Neural cell (in vitro differentiated cells): ENCODE data around the gene NDUFAF3. TPM values are rescaled to one million over a fixed set of nuclear protein-coding genes. Genes with fewer than 3 reads are reported as not detected.

Experiments
- H2AFZ ChIP-seq: fragments of 200-600, 300-800 bp; sonication (generic), shearing (Covaris generic); 2 replicates; pipeline ENCODE4 v1.6.0; 2014; ENCODE audit warnings: low read depth, mild to moderate bottlenecking, antibody characterized with exemption, low read length, moderate library complexity
- H3F3A ChIP-seq: fragments of 200-600 bp; shearing (Covaris generic); 2 replicates; pipeline ENCODE4 v1.6.1; 2016; ENCODE audit warnings: mild to moderate bottlenecking, moderate library complexity, mixed read lengths, antibody characterized with exemption, low read length; ENCODE audit not compliant: insufficient read depth, poor library complexity, severe bottlenecking
- H3K27ac ChIP-seq: fragments of 200-600, 300-800 bp; sonication (generic), shearing (Covaris generic); 2 replicates; pipeline ENCODE4 v1.5.1; 2014; ENCODE audit warnings: mild to moderate bottlenecking, low read length, moderate library complexity
- H3K27me3 ChIP-seq: fragments of 300-800, 200-600 bp; sonication (generic), shearing (Covaris generic); 2 replicates; pipeline ENCODE4 v1.6.0; 2014; ENCODE audit warnings: mild to moderate bottlenecking, low read depth, low read length, moderate library complexity; ENCODE audit not compliant: insufficient read depth
- H3K36me3 ChIP-seq: fragments of 300-800, 200-600 bp; sonication (generic), shearing (Covaris generic); 2 replicates; pipeline ENCODE4 v1.5.1; 2014; ENCODE audit warnings: mild to moderate bottlenecking, antibody characterized with exemption, low read length, moderate library complexity; ENCODE audit not compliant: insufficient read depth
- H3K4me2 ChIP-seq: fragments of 300-800, 200-600 bp; sonication (generic), shearing (Covaris generic); 2 replicates; pipeline ENCODE4 v1.6.0; 2014; ENCODE audit warnings: mild to moderate bottlenecking, low read length
- H3K4me3 ChIP-seq: fragments of 300-800, 200-600 bp; sonication (generic), shearing (Covaris generic); 2 replicates; pipeline ENCODE4 v1.5.1; 2014; ENCODE audit warnings: mild to moderate bottlenecking, low read length, moderate library complexity
- H3K79me2 ChIP-seq: fragments of 200-600 bp; shearing (Covaris generic); replicated peaks from 2 replicates; pipeline ENCODE4 v1.6.0; 2014; ENCODE audit warnings: mild to moderate bottlenecking, low read length, moderate library complexity; ENCODE audit not compliant: insufficient read depth
- H3K9ac ChIP-seq: fragments of 300-800, 200-600 bp; sonication (generic), shearing (Covaris generic); 2 replicates; pipeline ENCODE4 v1.6.1; 2016; ENCODE audit warnings: mild to moderate bottlenecking, low read length, mixed read lengths
- H3K9me2 ChIP-seq: fragments of 200-600 bp; shearing (Covaris generic); 2 replicates; pipeline ENCODE4 v1.6.1; 2016; ENCODE audit warnings: mild to moderate bottlenecking, low read length, mixed read lengths; ENCODE audit not compliant: insufficient read depth
- H3K9me3 ChIP-seq: fragments of 200-600, 300-800 bp; sonication (generic), shearing (Covaris generic); 2 replicates; pipeline ENCODE4 v1.6.1; 2016; ENCODE audit warnings: mild to moderate bottlenecking, mixed run types, low read length, moderate library complexity, mixed read lengths
- H4K20me1 ChIP-seq: fragments of 200-600 bp; shearing (Covaris generic); 2 replicates; pipeline ENCODE4 v1.6.1; 2016; ENCODE audit warnings: mild to moderate bottlenecking, mixed run types; ENCODE audit not compliant: insufficient read depth
- EP300 ChIP-seq: fragments of 450-650 bp; conservative IDR thresholded peaks from 2 replicates; pipeline ENCODE4 v1.6.1; 2014; ENCODE audit warnings: antibody characterized with exemption, mild to moderate bottlenecking, moderate library complexity; ENCODE audit not compliant: poor library complexity, severe bottlenecking
- EZH2 ChIP-seq: fragments of 200-600, 300-800 bp; shearing (Covaris generic), sonication (generic); IDR thresholded peaks from 2 replicates; pipeline ENCODE4 v1.6.1; 2014; ENCODE audit warnings: antibody characterized with exemption, low read length, borderline replicate concordance, mild to moderate bottlenecking; ENCODE audit not compliant: insufficient read depth, poor library complexity, severe bottlenecking
- MXI1 ChIP-seq: fragments of 450-650 bp; conservative IDR thresholded peaks from 2 replicates; pipeline ENCODE4 v1.6.1; 2014; ENCODE audit warnings: antibody characterized with exemption, mild to moderate bottlenecking; ENCODE audit not compliant: poor library complexity, severe bottlenecking
- POLR2AphosphoS5 ChIP-seq: IDR thresholded peaks from 2 replicates; pipeline ENCODE4 v1.6.1; 2012
- RAD21 ChIP-seq: fragments of 450-650 bp; conservative IDR thresholded peaks from 2 replicates; pipeline ENCODE4 v1.6.1; 2014; ENCODE audit warnings: antibody characterized with exemption, mild to moderate bottlenecking, moderate library complexity
- REST ChIP-seq: IDR thresholded peaks from 2 replicates; pipeline ENCODE4 v1.6.1; 2012; ENCODE audit warnings: borderline replicate concordance
- SMC3 ChIP-seq: fragments of 450-650 bp; conservative IDR thresholded peaks from 2 replicates; pipeline ENCODE4 v1.6.1; 2014; ENCODE audit warnings: antibody characterized with exemption, mild to moderate bottlenecking, moderate library complexity; ENCODE audit not compliant: poor library complexity
- TAF1 ChIP-seq: IDR thresholded peaks from 2 replicates; pipeline ENCODE4 v1.6.1; 2012; ENCODE audit warnings: low read depth
- polyA plus RNA-seq: library from polyadenylated mRNA; depleted of rRNA; stranded (reverse); fragments of >200 nt; gene quantifications from 2 replicates; pipeline ENCODE4 v1.2.3, GENCODE V29; 2014
- TF ChIP-seq, protein P1 (sequence below): fragments of 450-650 bp; IDR thresholded peaks from 2 replicates; pipeline ENCODE4 v1.5.1; 2014; ENCODE audit warnings: antibody characterized with exemption, mild to moderate bottlenecking, moderate library complexity; ENCODE audit not compliant: poor library complexity, severe bottlenecking

The NDUFAF3 gene
- polyA plus RNA-seq, 1 donor from 2014 or later: 36.2 TPM

DNA sequence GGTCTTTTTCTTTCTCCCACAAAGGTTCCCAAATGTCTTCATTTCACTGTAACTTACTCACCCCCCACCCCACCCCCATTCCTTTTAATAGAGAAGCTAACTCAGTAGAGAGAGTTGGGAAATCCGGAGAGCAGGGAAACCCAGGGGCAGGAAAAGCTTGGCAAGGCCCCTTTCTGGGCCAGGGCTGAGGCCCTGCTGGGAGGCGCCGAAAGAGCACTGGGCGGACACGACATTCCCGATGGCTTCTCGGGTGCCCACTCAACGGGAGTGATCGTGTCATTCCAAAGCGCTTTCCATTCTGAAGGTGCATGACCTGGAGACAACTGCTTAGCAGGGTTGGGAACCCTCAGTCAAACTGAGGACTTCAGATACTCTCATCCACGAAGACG is 2.0 kb upstream of the NDUFAF3 start:
- Histone ChIP-seq H2AFZ (no peak overlapping the region), H3K9ac (peak overlapping the region; percentile 97), H3K9me3 (no peaks in the 10 kb centered on the region), H3F3A (no peaks in the 10 kb centered on the region), H4K20me1 (peaks cover 2% of the 10 kb centered on the region), H3K79me2 (peaks cover 18% of the 10 kb centered on the region), H3K27me3 (no peaks in the 10 kb centered on the region), H3K4me2 (peak overlapping the region; percentile 94), H3K27ac (no peak overlapping the region), H3K9me2 (no peaks in the 10 kb centered on the region), H3K4me3 (peak overlapping the region; percentile 100), H3K36me3 (no peaks in the 10 kb centered on the region)
- TF ChIP-seq, protein P1, sequence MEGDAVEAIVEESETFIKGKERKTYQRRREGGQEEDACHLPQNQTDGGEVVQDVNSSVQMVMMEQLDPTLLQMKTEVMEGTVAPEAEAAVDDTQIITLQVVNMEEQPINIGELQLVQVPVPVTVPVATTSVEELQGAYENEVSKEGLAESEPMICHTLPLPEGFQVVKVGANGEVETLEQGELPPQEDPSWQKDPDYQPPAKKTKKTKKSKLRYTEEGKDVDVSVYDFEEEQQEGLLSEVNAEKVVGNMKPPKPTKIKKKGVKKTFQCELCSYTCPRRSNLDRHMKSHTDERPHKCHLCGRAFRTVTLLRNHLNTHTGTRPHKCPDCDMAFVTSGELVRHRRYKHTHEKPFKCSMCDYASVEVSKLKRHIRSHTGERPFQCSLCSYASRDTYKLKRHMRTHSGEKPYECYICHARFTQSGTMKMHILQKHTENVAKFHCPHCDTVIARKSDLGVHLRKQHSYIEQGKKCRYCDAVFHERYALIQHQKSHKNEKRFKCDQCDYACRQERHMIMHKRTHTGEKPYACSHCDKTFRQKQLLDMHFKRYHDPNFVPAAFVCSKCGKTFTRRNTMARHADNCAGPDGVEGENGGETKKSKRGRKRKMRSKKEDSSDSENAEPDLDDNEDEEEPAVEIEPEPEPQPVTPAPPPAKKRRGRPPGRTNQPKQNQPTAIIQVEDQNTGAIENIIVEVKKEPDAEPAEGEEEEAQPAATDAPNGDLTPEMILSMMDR: no peak
- TF ChIP-seq POLR2AphosphoS5 (no peak), MXI1 (no peak), EP300 (no peak), TAF1 (no peak), RAD21 (no peak), EZH2 (no peak), REST (no peak), SMC3 (no peak)

GRCh38 chr3:49020330-49021212 is 1.4 kb upstream of the NDUFAF3 start:
- Histone ChIP-seq H4K20me1 (no peaks in the 10 kb centered on the region), H3K9me2 (no peaks in the 10 kb centered on the region), H3K36me3 (no peaks in the 10 kb centered on the region), H3K27me3 (no peaks in the 10 kb centered on the region), H3K9me3 (no peaks in the 10 kb centered on the region), H3K4me3 (peak overlapping the region; percentile 100), H3F3A (no peaks in the 10 kb centered on the region), H2AFZ (peak overlapping the region; percentile 37), H3K9ac (peak overlapping the region; percentile 97), H3K27ac (peak overlapping the region; percentile 94), H3K79me2 (peaks cover 18% of the 10 kb centered on the region), H3K4me2 (peak overlapping the region; percentile 94)
- TF ChIP-seq TAF1: no peak
- no peak for TF ChIP-seq MXI1
- TF ChIP-seq, protein P1: no peak
- no peak for TF ChIP-seq RAD21
- TF ChIP-seq POLR2AphosphoS5: no peak
- TF ChIP-seq EZH2: no peak
- no peak for TF ChIP-seq EP300
- no peak for TF ChIP-seq SMC3
- no peak for TF ChIP-seq REST
